T-helper 1 cell treated with Interleukin-12 subunit alpha and Interleukin-12 subunit beta and Interleukin-4 antibody, amounts not matched to agents 30 μg/mL and 1 μg/mL, for 36 hours (primary cell): ENCODE data around the gene ADGRF5.
"Not testable (repeated sequence)": the region's sequence is repeated elsewhere in the genome, so short reads cannot be mapped to it uniquely, and the experiment has no call there.

Source experiments
- H3K27ac Mint-ChIP-seq: one replicate; pipeline ENCODE4 v1.8.0; 2021; ENCODE audit warnings: mild to moderate bottlenecking, mixed read lengths
- H3K27me3 Mint-ChIP-seq: one replicate; pipeline ENCODE4 v1.8.0; 2021; ENCODE audit warnings: low read depth, mixed read lengths
- H3K36me3 Mint-ChIP-seq: one replicate; pipeline ENCODE4 v1.8.0; 2021; ENCODE audit warnings: low read depth, mixed read lengths
- H3K4me1 Mint-ChIP-seq: one replicate; pipeline ENCODE4 v1.8.0; 2021; ENCODE audit warnings: low read depth, mixed read lengths
- H3K4me3 Mint-ChIP-seq: one replicate; pipeline ENCODE4 v1.8.0; 2021; ENCODE audit warnings: mild to moderate bottlenecking, moderate library complexity, mixed read lengths
- H3K9me3 Mint-ChIP-seq: one replicate; pipeline ENCODE4 v1.8.0; 2021; ENCODE audit warnings: mixed read lengths

ADGRF5 gene

GRCh38 chr6:46891252-46891795, 30.4 kb downstream of the ADGRF5 start:
- H3K4me3 Mint-ChIP-seq, result no peak overlapping the region
- no peaks in the 10 kb centered on the region for H3K9me3 Mint-ChIP-seq
- H3K4me1 Mint-ChIP-seq, result no peaks in the 10 kb centered on the region
- no peaks in the 10 kb centered on the region for H3K36me3 Mint-ChIP-seq
- no peak overlapping the region for H3K27ac Mint-ChIP-seq
- H3K27me3 Mint-ChIP-seq, result no peaks in the 10 kb centered on the region

GRCh38 chr6:46888578-46888977, 33.2 kb downstream of the ADGRF5 start:
- H3K27ac Mint-ChIP-seq, result no peak overlapping the region
- no peaks in the 10 kb centered on the region for H3K9me3 Mint-ChIP-seq
- H3K4me1 Mint-ChIP-seq, result no peaks in the 10 kb centered on the region
- no peaks in the 10 kb centered on the region for H3K27me3 Mint-ChIP-seq
- no peak overlapping the region for H3K4me3 Mint-ChIP-seq
- H3K36me3 Mint-ChIP-seq, result no peaks in the 10 kb centered on the region

GRCh38 chr6:46888031-46888430, 33.7 kb downstream of the ADGRF5 start:
- Mint-ChIP-seq H3K36me3 (no peaks in the 10 kb centered on the region), H3K27ac (no peak overlapping the region), H3K4me1 (no peaks in the 10 kb centered on the region), H3K4me3 (no peak overlapping the region), H3K9me3 (no peaks in the 10 kb centered on the region), H3K27me3 (no peaks in the 10 kb centered on the region)

GRCh38 chr6:46882645-46883044, 39.1 kb downstream of the ADGRF5 start:
- no peaks in the 10 kb centered on the region for H3K4me1 Mint-ChIP-seq
- no peak overlapping the region for H3K4me3 Mint-ChIP-seq
- no peaks in the 10 kb centered on the region for H3K36me3 Mint-ChIP-seq
- H3K27ac Mint-ChIP-seq, result no peak overlapping the region
- H3K27me3 Mint-ChIP-seq, result no peaks in the 10 kb centered on the region
- no peaks in the 10 kb centered on the region for H3K9me3 Mint-ChIP-seq

GRCh38 chr6:46879003-46879402, 42.7 kb downstream of the ADGRF5 start:
- Mint-ChIP-seq H3K4me3 (no peak overlapping the region), H3K27me3 (peaks cover 8% of the 10 kb centered on the region), H3K4me1 (no peaks in the 10 kb centered on the region), H3K36me3 (no peaks in the 10 kb centered on the region), H3K27ac (no peak overlapping the region), H3K9me3 (no peaks in the 10 kb centered on the region)

GRCh38 chr6:46876126-46876525, 45.6 kb downstream of the ADGRF5 start:
- no peaks in the 10 kb centered on the region for H3K9me3 Mint-ChIP-seq

GRCh38 chr6:46867411-46867810, 54.3 kb downstream of the ADGRF5 start:
- Mint-ChIP-seq H3K36me3 (no peaks in the 10 kb centered on the region), H3K4me3 (no peak overlapping the region), H3K9me3 (no peaks in the 10 kb centered on the region), H3K27ac (no peak overlapping the region), H3K27me3 (no peaks in the 10 kb centered on the region), H3K4me1 (no peaks in the 10 kb centered on the region)

More at GRCh38 chr6:46876126-46876525, 45.6 kb downstream of the ADGRF5 start:
- H3K4me1 Mint-ChIP-seq, result no peaks in the 10 kb centered on the region
- H3K36me3 Mint-ChIP-seq, result no peaks in the 10 kb centered on the region
- H3K27me3 Mint-ChIP-seq, result peaks cover 8% of the 10 kb centered on the region
- H3K4me3 Mint-ChIP-seq, result no peak overlapping the region
- no peak overlapping the region for H3K27ac Mint-ChIP-seq

GRCh38 chr6:46865221-46865620, 56.5 kb downstream of the ADGRF5 start:
- Mint-ChIP-seq H3K27ac (no peak overlapping the region), H3K27me3 (no peaks in the 10 kb centered on the region), H3K4me3 (no peak overlapping the region), H3K4me1 (no peaks in the 10 kb centered on the region), H3K36me3 (no peaks in the 10 kb centered on the region), H3K9me3 (no peaks in the 10 kb centered on the region)

- Mint-ChIP-seq H3K27me3 (no peaks in the 10 kb centered on the region), H3K4me1 (no peaks in the 10 kb centered on the region), H3K4me3 (no peak overlapping the region), H3K9me3 (no peaks in the 10 kb centered on the region), H3K36me3 (no peaks in the 10 kb centered on the region), H3K27ac (no peak overlapping the region)
Observed at GRCh38 chr6:46863791-46864190, 57.9 kb downstream of the ADGRF5 start.

GRCh38 chr6:46862381-46862780, 59.4 kb downstream of the ADGRF5 start:
- no peaks in the 10 kb centered on the region for H3K36me3 Mint-ChIP-seq
- no peaks in the 10 kb centered on the region for H3K27me3 Mint-ChIP-seq
- H3K9me3 Mint-ChIP-seq, result no peaks in the 10 kb centered on the region
- no peak overlapping the region for H3K4me3 Mint-ChIP-seq
- no peak overlapping the region for H3K27ac Mint-ChIP-seq
- no peaks in the 10 kb centered on the region for H3K4me1 Mint-ChIP-seq

- H3K4me1 Mint-ChIP-seq, H3K4me3 Mint-ChIP-seq, H3K9me3 Mint-ChIP-seq, H3K36me3 Mint-ChIP-seq, H3K27me3 Mint-ChIP-seq, H3K27ac Mint-ChIP-seq: not testable (repeated sequence)
Observed at GRCh38 chr6:46855966-46856365, 65.8 kb downstream of the ADGRF5 start.

GRCh38 chr6:46851576-46851975, 70.2 kb downstream of the ADGRF5 start:
- H3K4me1 Mint-ChIP-seq, H3K36me3 Mint-ChIP-seq, H3K27ac Mint-ChIP-seq, H3K4me3 Mint-ChIP-seq, H3K9me3 Mint-ChIP-seq: not testable (repeated sequence)
- H3K27me3 Mint-ChIP-seq, result peaks cover 15% of the 10 kb centered on the region

GRCh38 chr6:46850792-46851191, 70.9 kb downstream of the ADGRF5 start:
- Mint-ChIP-seq H3K27me3 (peaks cover 15% of the 10 kb centered on the region), H3K36me3 (no peaks in the 10 kb centered on the region), H3K27ac (no peak overlapping the region), H3K4me3 (no peak overlapping the region), H3K4me1 (peaks cover 8% of the 10 kb centered on the region), H3K9me3 (no peaks in the 10 kb centered on the region)

GRCh38 chr6:46849361-46849690, 72.4 kb downstream of the ADGRF5 start:
- Mint-ChIP-seq H3K36me3 (no peaks in the 10 kb centered on the region), H3K27me3 (peaks cover 13% of the 10 kb centered on the region)

GRCh38 chr6:46848684-46849360, 72.9 kb downstream of the ADGRF5 start:
- H3K36me3 Mint-ChIP-seq, result no peaks in the 10 kb centered on the region
- no peak overlapping the region for H3K27ac Mint-ChIP-seq
- peaks cover 8% of the 10 kb centered on the region for H3K4me1 Mint-ChIP-seq
- H3K9me3 Mint-ChIP-seq, result no peaks in the 10 kb centered on the region
- H3K27me3 Mint-ChIP-seq, result peaks cover 12% of the 10 kb centered on the region
- no peak overlapping the region for H3K4me3 Mint-ChIP-seq

More at GRCh38 chr6:46849361-46849690, 72.4 kb downstream of the ADGRF5 start:
- H3K4me1 Mint-ChIP-seq, result peaks cover 8% of the 10 kb centered on the region
- H3K4me3 Mint-ChIP-seq, result no peak overlapping the region
- H3K9me3 Mint-ChIP-seq, result no peaks in the 10 kb centered on the region
- no peak overlapping the region for H3K27ac Mint-ChIP-seq

GRCh38 chr6:46845126-46845525, 76.6 kb downstream of the ADGRF5 start:
- H3K4me3 Mint-ChIP-seq, result no peak overlapping the region
- no peak overlapping the region for H3K27ac Mint-ChIP-seq
- H3K27me3 Mint-ChIP-seq, result peaks cover 12% of the 10 kb centered on the region
- H3K4me1 Mint-ChIP-seq, result peaks cover 8% of the 10 kb centered on the region
- H3K9me3 Mint-ChIP-seq, result peaks cover 21% of the 10 kb centered on the region
- H3K36me3 Mint-ChIP-seq, result no peaks in the 10 kb centered on the region
